Liver (tissue), 9 donors: Measurements from ENCODE around the gene GPR150. TPM values are rescaled to one million over a fixed set of nuclear protein-coding genes. Genes with fewer than 3 reads are reported as not detected.

ENCODE experiments used
- DNase-seq: peaks from one replicate; pipeline ENCODE4 v3.0.0-alpha.2; 2017; ENCODE audit warnings: low spot score
- H3K27ac ChIP-seq, 2 donors: one replicate each; pipeline ENCODE4 v1.7.0; 2013; ENCODE audit warnings: inconsistent platforms in 2 of 2, low read length in 2 of 2, control low read depth in 1 of 2, low read depth in 1 of 2, mild to moderate bottlenecking in 1 of 2
- H3K27me3 ChIP-seq, 4 donors: one replicate each; pipeline versions ENCODE4 v1.6.1 to v1.7.0; 2013; ENCODE audit warnings: low read length in 3 of 4, inconsistent platforms in 1 of 4, mild to moderate bottlenecking in 1 of 4, moderate library complexity in 1 of 4; ENCODE audit not compliant: control insufficient read depth in 4 of 4, insufficient read depth in 4 of 4
- H3K36me3 ChIP-seq, 4 donors: one replicate each; pipeline versions ENCODE4 v1.6.1 to v1.7.0; 2013; ENCODE audit warnings: low read length in 3 of 4, mild to moderate bottlenecking in 3 of 4, low read depth in 1 of 4, moderate library complexity in 1 of 4; ENCODE audit not compliant: control insufficient read depth in 4 of 4, insufficient read depth in 3 of 4
- H3K4me1 ChIP-seq, 4 donors: one replicate each; pipeline versions ENCODE4 v1.6.1 to v1.7.0; 2013; ENCODE audit warnings: low read length in 3 of 4, mild to moderate bottlenecking in 3 of 4, moderate library complexity in 1 of 4; ENCODE audit not compliant: control insufficient read depth in 4 of 4, insufficient read depth in 4 of 4
- H3K4me3 ChIP-seq, 3 donors: one replicate each; pipeline versions ENCODE4 v1.6.1 to v1.7.0; 2013; ENCODE audit warnings: low read length in 3 of 3, control low read depth in 1 of 3, low read depth in 1 of 3, mild to moderate bottlenecking in 1 of 3
- H3K9ac ChIP-seq, 2 donors: one replicate each; pipeline ENCODE4 v1.7.0; 2013; ENCODE audit warnings: low read length in 2 of 2, mild to moderate bottlenecking in 2 of 2, moderate library complexity in 2 of 2, control low read depth in 1 of 2, low read depth in 1 of 2
- H3K9me3 ChIP-seq, 4 donors: one replicate each; pipeline versions ENCODE4 v1.6.1 to v1.7.0; 2013; ENCODE audit warnings: low read length in 3 of 4; ENCODE audit not compliant: control insufficient read depth in 4 of 4
- ATF3 ChIP-seq: IDR thresholded peaks from 2 replicates; pipeline ENCODE4 v1.6.1; 2016; ENCODE audit warnings: antibody characterized with exemption
- CTCF ChIP-seq: fragments of 150-350 bp; IDR thresholded peaks from 2 replicates; pipeline ENCODE4 v1.5.1; 2017; ENCODE audit warnings: improper control_type of control experiment, low read depth, low read length; ENCODE audit not compliant: missing input control
- EGR1 ChIP-seq, 2 donors: IDR thresholded peaks; 2 replicates each; pipeline ENCODE4 v1.6.1; 2016 to 2018; ENCODE audit warnings: antibody characterized with exemption in 2 of 2, low read depth in 2 of 2
- FOXA1 ChIP-seq: IDR thresholded peaks from 2 replicates; pipeline ENCODE4 v1.6.1; 2016; ENCODE audit warnings: antibody characterized with exemption
- GABPA ChIP-seq, 2 donors: IDR thresholded peaks in 1 of 2; conservative IDR thresholded peaks in 1 of 2; 2 replicates each; pipeline ENCODE4 v1.6.1; 2016; ENCODE audit warnings: antibody characterized with exemption in 2 of 2, mild to moderate bottlenecking in 1 of 2, moderate library complexity in 1 of 2
- HNF4A ChIP-seq, 2 donors: conservative IDR thresholded peaks; 2 replicates each; pipeline ENCODE4 v1.6.1; 2016; ENCODE audit warnings: antibody characterized with exemption in 2 of 2, mild to moderate bottlenecking in 2 of 2
- JUND ChIP-seq, 2 donors: IDR thresholded peaks; 2 replicates each; pipeline ENCODE4 v1.6.1; 2016; ENCODE audit warnings: antibody characterized with exemption in 2 of 2
- SP1 ChIP-seq: IDR thresholded peaks from 2 replicates; pipeline ENCODE4 v1.6.1; 2018; ENCODE audit warnings: antibody characterized with exemption, mild to moderate bottlenecking
- TAF1 ChIP-seq: conservative IDR thresholded peaks from 2 replicates; pipeline ENCODE4 v1.6.1; 2016; ENCODE audit warnings: antibody characterized with exemption, mild to moderate bottlenecking
- WGBS: extraction: QIAGEN DNeasy Blood & Tissue Kit; methylation state at CpG from one replicate; pipeline ENCODE4 v1.1.7; 2013; 5-methylcytosine and 5-hydroxymethylcytosine counted together
- polyA plus RNA-seq, 2 donors: library from polyadenylated mRNA; stranded (reverse) in 1 of 2; unstranded in 1 of 2; fragments of 200-250 nt in 1 of 2; fragments of >200 nt in 1 of 2; fragmentation: Nextera tagmentation in 1 of 2; extraction: Ambion mirVana in 1 of 2; gene quantifications; one replicate each; pipeline versions ENCODE4 v1.2.1 to v1.2.3, GENCODE V29; 2013 to 2015
- total RNA-seq, 2 donors: library from RNA; depleted of rRNA; stranded (reverse); fragments of >200 nt; gene quantifications; one replicate each; pipeline ENCODE4 v1.2.3, GENCODE V29; 2014
- TF ChIP-seq, protein P1 (sequence below): IDR thresholded peaks from 2 replicates; pipeline ENCODE4 v1.6.1; 2016; ENCODE audit warnings: antibody characterized with exemption
- donor health status: healthy.
- donor health status: healthy.
- donor health status: healthy.
- donor health status: healthy.
- donor health status: healthy.

The GPR150 gene
- total and polyA plus RNA-seq, 4 donors: 0.07 to 0.17 (median 0.08) TPM; not detected in 1

- 75% methylated on average over 4 of the region's 4 CpGs for WGBS
- DNase-seq: no peak
- no peak overlapping the region for H3K27ac ChIP-seq
- H3K27me3 ChIP-seq: no peaks in the 10 kb centered on the region
- TF ChIP-seq, protein P1, sequence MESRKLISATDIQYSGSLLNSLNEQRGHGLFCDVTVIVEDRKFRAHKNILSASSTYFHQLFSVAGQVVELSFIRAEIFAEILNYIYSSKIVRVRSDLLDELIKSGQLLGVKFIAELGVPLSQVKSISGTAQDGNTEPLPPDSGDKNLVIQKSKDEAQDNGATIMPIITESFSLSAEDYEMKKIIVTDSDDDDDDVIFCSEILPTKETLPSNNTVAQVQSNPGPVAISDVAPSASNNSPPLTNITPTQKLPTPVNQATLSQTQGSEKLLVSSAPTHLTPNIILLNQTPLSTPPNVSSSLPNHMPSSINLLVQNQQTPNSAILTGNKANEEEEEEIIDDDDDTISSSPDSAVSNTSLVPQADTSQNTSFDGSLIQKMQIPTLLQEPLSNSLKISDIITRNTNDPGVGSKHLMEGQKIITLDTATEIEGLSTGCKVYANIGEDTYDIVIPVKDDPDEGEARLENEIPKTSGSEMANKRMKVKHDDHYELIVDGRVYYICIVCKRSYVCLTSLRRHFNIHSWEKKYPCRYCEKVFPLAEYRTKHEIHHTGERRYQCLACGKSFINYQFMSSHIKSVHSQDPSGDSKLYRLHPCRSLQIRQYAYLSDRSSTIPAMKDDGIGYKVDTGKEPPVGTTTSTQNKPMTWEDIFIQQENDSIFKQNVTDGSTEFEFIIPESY: no peak
- TF ChIP-seq CTCF: no peak
- peak in 1 of 2 donors; percentile 32 for TF ChIP-seq HNF4A (conservative IDR thresholded peaks at IDR 0.05)
- no peak for TF ChIP-seq TAF1
- H3K4me3 ChIP-seq: no peak overlapping the region
- H3K9me3 ChIP-seq: no peaks in the 10 kb centered on the region
- H3K4me1 ChIP-seq: no peaks in the 10 kb centered on the region
- H3K9ac ChIP-seq: no peak overlapping the region
- no peaks in the 10 kb centered on the region for H3K36me3 ChIP-seq
Observed at GRCh38 chr5:95627971-95628810, 8.3 kb downstream of the GPR150 start.

- no peak overlapping the region for H3K4me3 ChIP-seq
- no peak for TF ChIP-seq FOXA1
- TF ChIP-seq, protein P1: no peak
- no peak for TF ChIP-seq JUND (IDR thresholded peaks at IDR 0.05)
- TF ChIP-seq TAF1: no peak
- TF ChIP-seq ATF3: no peak
- no peak for TF ChIP-seq EGR1 (IDR thresholded peaks at IDR 0.05; ENCODE audit: low read depth in 2 of 2)
- TF ChIP-seq GABPA (IDR thresholded peaks at IDR 0.05 in 1 of 2, conservative IDR thresholded peaks at IDR 0.05 in 1 of 2): no peak
- no peak for TF ChIP-seq SP1
- TF ChIP-seq CTCF: no peak
- no peak overlapping the region for H3K27ac ChIP-seq
- H3K9ac ChIP-seq: no peak overlapping the region
- no peak for DNase-seq
- WGBS: 87% methylated on average over 1 of the region's 1 CpG
- H3K36me3 ChIP-seq: no peaks in the 10 kb centered on the region
- no peaks in the 10 kb centered on the region for H3K4me1 ChIP-seq
- H3K27me3 ChIP-seq: no peaks in the 10 kb centered on the region
- H3K9me3 ChIP-seq: no peaks in the 10 kb centered on the region
Observed at GRCh38 chr5:95628933-95629332, 9.0 kb downstream of the GPR150 start.
